HEK293T (cell line): ENCODE data around the gene GJA1.

ENCODE experiments used
- CTCF ChIA-PET: fragments of 350-600 bp; formaldehyde crosslinking; extraction: SDS; loops from one replicate; lab custom pipeline; 2021; ENCODE audit warnings: antibody characterized with exemption, inconsistent platforms; lab: Yijun Ruan, JAX
- POLR2A ChIA-PET: fragments of 350-600 bp; formaldehyde crosslinking; extraction: SDS; loops from one replicate; lab custom pipeline; 2020; ENCODE audit warnings: antibody characterized with exemption, inconsistent platforms; lab: Yijun Ruan, JAX
- DNase-seq: peaks from one replicate; pipeline ENCODE4 v3.0.0; 2012; ENCODE audit warnings: mixed read lengths; ENCODE audit errors: extremely low spot score
- ARNT ChIP-seq: fragments of 450-650 bp; IDR thresholded peaks from 2 replicates; pipeline ENCODE4 v1.6.1; 2017; ENCODE audit warnings: mild to moderate bottlenecking
- BHLHE40 ChIP-seq: fragments of 450-650 bp; IDR thresholded peaks from 2 replicates; pipeline ENCODE4 v1.6.1; 2016; ENCODE audit warnings: mild to moderate bottlenecking, moderate library complexity, borderline replicate concordance
- CTBP1 ChIP-seq: fragments of 450-650 bp; IDR thresholded peaks from 2 replicates; pipeline ENCODE4 v1.6.1; 2016; ENCODE audit warnings: borderline replicate concordance
- ELF4 ChIP-seq: fragments of 450-650 bp; IDR thresholded peaks from 2 replicates; pipeline ENCODE4 v1.6.1; 2017; ENCODE audit warnings: antibody characterized with exemption
- FOXA1 ChIP-seq: fragments of 450-650 bp; IDR thresholded peaks from 2 replicates; pipeline ENCODE4 v1.6.1; 2016; ENCODE audit warnings: mild to moderate bottlenecking
- FOXK2 ChIP-seq: fragments of 450-650 bp; IDR thresholded peaks from 2 replicates; pipeline ENCODE4 v1.6.1; 2016; ENCODE audit warnings: mild to moderate bottlenecking
- FOXM1 ChIP-seq: fragments of 450-650 bp; IDR thresholded peaks from 2 replicates; pipeline ENCODE4 v1.6.1; 2017; ENCODE audit warnings: mild to moderate bottlenecking, borderline replicate concordance
- HDGF ChIP-seq: fragments of 450-650 bp; IDR thresholded peaks from 2 replicates; pipeline ENCODE4 v1.6.1; 2017; ENCODE audit warnings: antibody characterized with exemption, borderline replicate concordance
- L3MBTL2 ChIP-seq: fragments of 450-650 bp; conservative IDR thresholded peaks from 2 replicates; pipeline ENCODE4 v1.6.1; 2016; ENCODE audit warnings: mild to moderate bottlenecking
- LEF1 ChIP-seq: fragments of 450-650 bp; IDR thresholded peaks from 2 replicates; pipeline ENCODE4 v1.6.1; 2017; ENCODE audit warnings: mild to moderate bottlenecking, borderline replicate concordance
- NFRKB ChIP-seq: fragments of 450-650 bp; IDR thresholded peaks from 2 replicates; pipeline ENCODE4 v1.6.1; 2016; ENCODE audit warnings: mild to moderate bottlenecking, moderate library complexity
- SP1 ChIP-seq: fragments of 450-650 bp; IDR thresholded peaks from 2 replicates; pipeline ENCODE4 v1.6.1; 2017
- SUZ12 ChIP-seq: fragments of 450-650 bp; IDR thresholded peaks from 2 replicates; pipeline ENCODE4 v1.6.1; 2016; ENCODE audit warnings: mild to moderate bottlenecking
- TARDBP ChIP-seq: fragments of 450-650 bp; IDR thresholded peaks from 2 replicates; pipeline ENCODE4 v1.6.1; 2016
- ZNF384 ChIP-seq: fragments of 450-650 bp; IDR thresholded peaks from 2 replicates; pipeline ENCODE4 v1.6.1; 2016
- TF ChIP-seq, protein P1 (sequence below): fragments of 450-650 bp; IDR thresholded peaks from 2 replicates; pipeline ENCODE4 v1.6.1; 2016

The GJA1 gene

GRCh38 chr6:121436274-121436857 is 920 bp downstream of the GJA1 start:
- POLR2A ChIA-PET: interaction anchor here (0.6 to 2.8 kb wide), 6 partner anchors 23 to 748 kb away, joined by 3 to 14 read pairs (median 3); no protein-coding TSS in a partner anchor

GRCh38 chr6:121436960-121437850 is 1.8 kb downstream of the GJA1 start:
- ChIA-PET POLR2A (interaction anchor here (0.6 to 2.8 kb wide), 8 partner anchors 24 to 747 kb away, joined by 3 to 14 read pairs (median 3); no protein-coding TSS in a partner anchor), CTCF (interaction anchor here (0.6 to 3.7 kb wide), 4 partner anchors 305 to 747 kb away, joined by 3 to 14 read pairs (median 4); no protein-coding TSS in a partner anchor)
- DNase-seq: peak; percentile 56
- TF ChIP-seq FOXA1 (no peak), NFRKB (no peak), BHLHE40 (no peak), LEF1 (no peak), SP1 (no peak), L3MBTL2 (peak; percentile 5; the same call in 1 of the 2 replicates), TARDBP (no peak), ELF4 (no peak), HDGF (no peak), FOXK2 (no peak), FOXM1 (no peak), CTBP1 (no peak), SUZ12 (no peak), ZNF384 (peak; percentile 75; the same call in 1 of the 2 replicates), ARNT (no peak)
- TF ChIP-seq, protein P1, sequence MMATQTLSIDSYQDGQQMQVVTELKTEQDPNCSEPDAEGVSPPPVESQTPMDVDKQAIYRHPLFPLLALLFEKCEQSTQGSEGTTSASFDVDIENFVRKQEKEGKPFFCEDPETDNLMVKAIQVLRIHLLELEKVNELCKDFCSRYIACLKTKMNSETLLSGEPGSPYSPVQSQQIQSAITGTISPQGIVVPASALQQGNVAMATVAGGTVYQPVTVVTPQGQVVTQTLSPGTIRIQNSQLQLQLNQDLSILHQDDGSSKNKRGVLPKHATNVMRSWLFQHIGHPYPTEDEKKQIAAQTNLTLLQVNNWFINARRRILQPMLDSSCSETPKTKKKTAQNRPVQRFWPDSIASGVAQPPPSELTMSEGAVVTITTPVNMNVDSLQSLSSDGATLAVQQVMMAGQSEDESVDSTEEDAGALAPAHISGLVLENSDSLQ: peak; percentile 22; the same call in 1 of the 2 replicates

More at GRCh38 chr6:121436274-121436857, 920 bp downstream of the GJA1 start:
- DNase-seq: no peak
- CTCF ChIA-PET: interaction anchor here (0.6 to 3.7 kb wide), 3 partner anchors 412 to 748 kb away, joined by 3 to 14 read pairs (median 4); no protein-coding TSS in a partner anchor
- TF ChIP-seq HDGF (no peak), CTBP1 (no peak), FOXA1 (no peak), TARDBP (no peak), L3MBTL2 (peak; percentile 66)
- TF ChIP-seq, protein P1: no peak

GRCh38 chr6:121437851-121438651 is 2.6 kb downstream of the GJA1 start:
- DNase-seq: no peak
- POLR2A ChIA-PET: interaction anchor here (0.8 to 1.4 kb wide), 3 partner anchors 61 to 747 kb away, joined by 3 read pairs; no protein-coding TSS in a partner anchor
- CTCF ChIA-PET: interaction anchor here (0.6 to 3.7 kb wide), 3 partner anchors 304 to 1060 kb away, joined by 3 to 14 read pairs (median 5); no protein-coding TSS in a partner anchor
- TF ChIP-seq FOXM1: no peak
- TF ChIP-seq, protein P1: 0 out of 2 replicates have a peak, but pooled peaks have one; percentile 6

DNA sequence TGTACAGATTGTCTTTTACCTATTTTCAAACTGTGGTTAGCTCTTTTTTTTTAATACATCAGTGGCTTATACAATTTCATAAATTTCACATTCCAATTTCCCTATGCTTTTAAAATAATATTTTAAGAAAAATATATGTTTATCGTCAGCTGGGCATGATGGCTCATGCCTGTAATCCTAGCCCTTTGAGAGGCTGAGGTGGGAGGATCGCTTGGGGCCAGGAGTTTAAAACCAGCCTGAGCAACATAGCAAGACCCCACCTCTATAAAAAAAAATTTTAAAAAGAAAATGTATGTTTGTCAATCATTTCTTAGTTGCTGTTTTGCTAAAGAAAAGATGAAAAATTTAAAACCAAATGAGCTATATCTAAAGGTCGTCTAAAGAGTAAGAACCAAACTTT is 3.4 kb downstream of the GJA1 start:
- ChIA-PET CTCF (no interaction called here), POLR2A (interaction anchor here (1.4 kb wide), 1 partner anchor 104 kb away, joined by 3 read pairs; no protein-coding TSS in a partner anchor)
- DNase-seq: no peak
- TF ChIP-seq HDGF (no peak), ELF4 (no peak), L3MBTL2 (no peak), NFRKB (no peak), ZNF384 (no peak), LEF1 (no peak), TARDBP (no peak), BHLHE40 (no peak), FOXK2 (no peak), ARNT (no peak), FOXA1 (no peak), FOXM1 (no peak), SP1 (no peak), CTBP1 (no peak), SUZ12 (no peak)
- TF ChIP-seq, protein P1: no peak
